ENCODE results near the gene TSPAN33.

GRCh38 chr7:129146237-129146979 is 1.9 kb downstream of the TSPAN33 start:
- no peak; the same call in 1 of the 2 replicates for TF ChIP-seq CTCF (conservative IDR thresholded peaks at IDR 0.05; ENCODE audit: low read length)
- TF ChIP-seq EZH2phosphoT487 (IDR thresholded peaks at IDR 0.05; ENCODE audit: borderline replicate concordance, low read depth, low read length): no peak

All from OCI-LY7 (cell line).